Activated T-helper 17 cell treated with anti-CD3 and anti-CD28 coated beads, Interleukin-2, amount 50 U/mL, for 72 hours (primary cell): ENCODE results near the gene CFAP97. TPM values are rescaled to one million over a fixed set of nuclear protein-coding genes. Genes with fewer than 3 reads are reported as not detected.

Experiments used
- ATAC-seq: fragments of 150-1000 bp; cut with Tn5 transposase; replicated peaks from 2 replicates; pipeline ENCODE4 v1.10.0; 2021; ENCODE audit warnings: mild to moderate bottlenecking, moderate library complexity
- H3K27ac Mint-ChIP-seq: one replicate; pipeline ENCODE4 v1.8.0; 2022; ENCODE audit warnings: mixed read lengths
- H3K27me3 Mint-ChIP-seq: one replicate; pipeline ENCODE4 v1.8.0; 2022; ENCODE audit warnings: mixed read lengths
- H3K36me3 Mint-ChIP-seq: one replicate; pipeline ENCODE4 v1.8.0; 2022; ENCODE audit warnings: low read depth, mild to moderate bottlenecking, mixed read lengths
- H3K4me1 Mint-ChIP-seq: one replicate; pipeline ENCODE4 v1.8.0; 2022; ENCODE audit warnings: mixed read lengths
- H3K4me3 Mint-ChIP-seq: one replicate; pipeline ENCODE4 v1.8.0; 2022; ENCODE audit warnings: mild to moderate bottlenecking, mixed read lengths
- H3K9me3 Mint-ChIP-seq: one replicate; pipeline ENCODE4 v1.8.0; 2022; ENCODE audit warnings: mixed read lengths
- total RNA-seq, 2 donors: library from RNA; stranded (reverse); gene quantifications; one replicate each; pipeline ENCODE4 v1.2.3, GENCODE V29; 2022

CFAP97 gene
- total RNA-seq, 2 donors from 2014 or later: 33.7 to 37.0 TPM

GRCh38 chr4:185232370-185232769, 28.6 kb upstream of the CFAP97 start:
- Mint-ChIP-seq H3K4me3 (no peak overlapping the region), H3K9me3 (no peaks in the 10 kb centered on the region), H3K4me1 (peaks cover 13% of the 10 kb centered on the region), H3K27ac (peak overlapping the region; percentile 70), H3K36me3 (no peaks in the 10 kb centered on the region), H3K27me3 (no peaks in the 10 kb centered on the region)
- ATAC-seq: peak; percentile 69

GRCh38 chr4:185229021-185229818, 25.4 kb upstream of the CFAP97 start:
- Mint-ChIP-seq H3K9me3 (no peaks in the 10 kb centered on the region), H3K27ac (no peak overlapping the region), H3K4me1 (peaks cover 13% of the 10 kb centered on the region), H3K4me3 (no peak overlapping the region), H3K36me3 (no peaks in the 10 kb centered on the region), H3K27me3 (no peaks in the 10 kb centered on the region)
- no peak for ATAC-seq

- ATAC-seq: no peak
- no peak overlapping the region for H3K27ac Mint-ChIP-seq
- no peaks in the 10 kb centered on the region for H3K9me3 Mint-ChIP-seq
- peaks cover 12% of the 10 kb centered on the region for H3K4me1 Mint-ChIP-seq
- H3K36me3 Mint-ChIP-seq: no peaks in the 10 kb centered on the region
- no peaks in the 10 kb centered on the region for H3K27me3 Mint-ChIP-seq
- no peak overlapping the region for H3K4me3 Mint-ChIP-seq
These were observed 24.0 kb upstream of the CFAP97 start for GRCh38 chr4:185227713-185228278.

- peaks cover 5% of the 10 kb centered on the region for H3K4me1 Mint-ChIP-seq
These were observed 23.3 kb upstream of the CFAP97 start for GRCh38 chr4:185227131-185227551.

GRCh38 chr4:185225940-185226339, 22.1 kb upstream of the CFAP97 start:
- H3K9me3 Mint-ChIP-seq: peaks cover 6% of the 10 kb centered on the region
- H3K4me3 Mint-ChIP-seq: no peak overlapping the region
- no peaks in the 10 kb centered on the region for H3K27me3 Mint-ChIP-seq
- H3K36me3 Mint-ChIP-seq: peaks cover 6% of the 10 kb centered on the region
- no peak for ATAC-seq
- no peak overlapping the region for H3K27ac Mint-ChIP-seq
- peaks cover 8% of the 10 kb centered on the region for H3K4me1 Mint-ChIP-seq

More at GRCh38 chr4:185227131-185227551, 23.3 kb upstream of the CFAP97 start:
- Mint-ChIP-seq H3K4me3 (no peak overlapping the region), H3K36me3 (no peaks in the 10 kb centered on the region), H3K9me3 (no peaks in the 10 kb centered on the region), H3K27me3 (no peaks in the 10 kb centered on the region), H3K27ac (no peak overlapping the region)
- ATAC-seq: peak; percentile 60

GRCh38 chr4:185224597-185224996, 20.8 kb upstream of the CFAP97 start:
- no peak overlapping the region for H3K27ac Mint-ChIP-seq
- peaks cover 6% of the 10 kb centered on the region for H3K36me3 Mint-ChIP-seq
- no peaks in the 10 kb centered on the region for H3K27me3 Mint-ChIP-seq
- peaks cover 6% of the 10 kb centered on the region for H3K9me3 Mint-ChIP-seq
- H3K4me3 Mint-ChIP-seq: no peak overlapping the region
- H3K4me1 Mint-ChIP-seq: peaks cover 8% of the 10 kb centered on the region
- no peak for ATAC-seq

GRCh38 chr4:185222598-185222997, 18.8 kb upstream of the CFAP97 start:
- H3K4me1 Mint-ChIP-seq: peaks cover 8% of the 10 kb centered on the region
- no peak overlapping the region for H3K27ac Mint-ChIP-seq
- H3K27me3 Mint-ChIP-seq: no peaks in the 10 kb centered on the region
- peaks cover 6% of the 10 kb centered on the region for H3K36me3 Mint-ChIP-seq
- ATAC-seq: no peak
- peaks cover 6% of the 10 kb centered on the region for H3K9me3 Mint-ChIP-seq
- no peak overlapping the region for H3K4me3 Mint-ChIP-seq

- no peak for ATAC-seq
- no peaks in the 10 kb centered on the region for H3K27me3 Mint-ChIP-seq
- no peak overlapping the region for H3K27ac Mint-ChIP-seq
- peaks cover 10% of the 10 kb centered on the region for H3K4me1 Mint-ChIP-seq
- H3K36me3 Mint-ChIP-seq: peaks cover 6% of the 10 kb centered on the region
- no peak overlapping the region for H3K4me3 Mint-ChIP-seq
- H3K9me3 Mint-ChIP-seq: peaks cover 6% of the 10 kb centered on the region
These were observed 18.1 kb upstream of the CFAP97 start for GRCh38 chr4:185221912-185222311.

- Mint-ChIP-seq H3K27me3 (no peaks in the 10 kb centered on the region), H3K9me3 (peaks cover 6% of the 10 kb centered on the region), H3K4me3 (no peak overlapping the region), H3K4me1 (peaks cover 14% of the 10 kb centered on the region), H3K27ac (no peak overlapping the region), H3K36me3 (peaks cover 6% of the 10 kb centered on the region)
- ATAC-seq: no peak
These were observed 17.7 kb upstream of the CFAP97 start for GRCh38 chr4:185221491-185221890.

- ATAC-seq: no peak
- H3K9me3 Mint-ChIP-seq: peaks cover 6% of the 10 kb centered on the region
- H3K27ac Mint-ChIP-seq: no peak overlapping the region
- peaks cover 6% of the 10 kb centered on the region for H3K36me3 Mint-ChIP-seq
- no peak overlapping the region for H3K4me3 Mint-ChIP-seq
- H3K27me3 Mint-ChIP-seq: no peaks in the 10 kb centered on the region
- peaks cover 19% of the 10 kb centered on the region for H3K4me1 Mint-ChIP-seq
These were observed 15.9 kb upstream of the CFAP97 start for GRCh38 chr4:185219551-185220344.

- Mint-ChIP-seq H3K4me1 (peaks cover 22% of the 10 kb centered on the region), H3K27ac (no peak overlapping the region)
- no peak for ATAC-seq
These were observed 14.5 kb upstream of the CFAP97 start for GRCh38 chr4:185218312-185218711.

GRCh38 chr4:185217408-185217975, 13.7 kb upstream of the CFAP97 start:
- ATAC-seq: no peak

More at GRCh38 chr4:185218312-185218711, 14.5 kb upstream of the CFAP97 start:
- H3K9me3 Mint-ChIP-seq: peaks cover 6% of the 10 kb centered on the region
- H3K27me3 Mint-ChIP-seq: no peaks in the 10 kb centered on the region
- H3K36me3 Mint-ChIP-seq: peaks cover 13% of the 10 kb centered on the region
- H3K4me3 Mint-ChIP-seq: no peak overlapping the region

GRCh38 chr4:185215261-185215660, 11.5 kb upstream of the CFAP97 start:
- Mint-ChIP-seq H3K4me1 (peaks cover 31% of the 10 kb centered on the region), H3K36me3 (peaks cover 22% of the 10 kb centered on the region), H3K27ac (no peak overlapping the region), H3K27me3 (no peaks in the 10 kb centered on the region), H3K4me3 (no peak overlapping the region), H3K9me3 (no peaks in the 10 kb centered on the region)
- no peak for ATAC-seq

More at GRCh38 chr4:185217408-185217975, 13.7 kb upstream of the CFAP97 start:
- Mint-ChIP-seq H3K4me1 (peaks cover 27% of the 10 kb centered on the region), H3K27ac (no peak overlapping the region), H3K36me3 (peaks cover 14% of the 10 kb centered on the region), H3K4me3 (no peak overlapping the region), H3K27me3 (no peaks in the 10 kb centered on the region), H3K9me3 (peaks cover 6% of the 10 kb centered on the region)

GRCh38 chr4:185213877-185214276, 10.1 kb upstream of the CFAP97 start:
- Mint-ChIP-seq H3K4me1 (peaks cover 31% of the 10 kb centered on the region), H3K27me3 (no peaks in the 10 kb centered on the region), H3K9me3 (no peaks in the 10 kb centered on the region), H3K27ac (no peak overlapping the region), H3K36me3 (peaks cover 22% of the 10 kb centered on the region), H3K4me3 (no peak overlapping the region)
- ATAC-seq: no peak
